K562 (cell line): ENCODE measurements around the gene LMO2. TPM values are rescaled to one million over a fixed set of nuclear protein-coding genes. Genes with fewer than 3 reads are reported as not detected.

ENCODE experiments used
- ATAC-seq: fragments of 200-7000 bp; cut with Tn5 transposase; 3 replicates; pipeline ENCODE4 v1.9.1; 2020; ENCODE audit warnings: moderate library complexity
- BruUV-seq: library from RNA; stranded (reverse); fragments of 400-500 nt; replicated peaks from 2 replicates; lab custom pipeline; 2021; lab: Mats Ljungman, UMichigan
- CTCF ChIA-PET: fragments of 300-600 bp; formaldehyde crosslinking; extraction: SDS; loops from one replicate; lab custom pipeline; 2021; ENCODE audit warnings: low intra/inter-chr PET ratio; lab: Yijun Ruan, JAX
- POLR2A ChIA-PET: fragments of 300-600, 350-650 bp; sonication (Branson Sonifier 250); formaldehyde crosslinking; extraction: SDS; loops from one replicate; lab custom pipeline; 2021; ENCODE audit warnings: antibody characterized with exemption, inconsistent platforms; lab: Yijun Ruan, JAX
- DNase-seq, 4 experiments: peaks; one replicate each; pipeline versions ENCODE4 v3.0.0 to v3.0.0-alpha.2; 2011 to 2018; ENCODE audit warnings: low spot score in 3 of 4, mixed read lengths in 3 of 4; ENCODE audit errors: extremely low read depth in 1 of 4
- FAIRE-seq: peaks from 2 replicates; lab custom pipeline; 2011; peaks lifted over from hg19 to GRCh38; lab: Jason Lieb, UNC
- H2AFZ ChIP-seq: 2 replicates; pipeline ENCODE4 v1.6.0; 2011; ENCODE audit warnings: low read depth, low read length, control low read depth, inconsistent platforms
- H3K27ac ChIP-seq: fragments of 200-600 bp; 3 replicates; pipeline ENCODE4 v1.8.0; 2011; ENCODE audit warnings: low read depth, mild to moderate bottlenecking, control low read depth, inconsistent platforms, low read length, moderate library complexity, mixed read lengths; ENCODE audit errors: extremely low read depth
- H3K27me3 ChIP-seq, 2 experiments: fragments of 300-600 bp in 1 of 2; 2 replicates in 1 of 2; 3 replicates in 1 of 2; pipeline versions ENCODE4 v1.6.0 to v1.8.0; 2011; ENCODE audit warnings: inconsistent platforms in 2 of 2, low read length in 2 of 2, mild to moderate bottlenecking in 1 of 2, mixed read lengths in 1 of 2, moderate library complexity in 1 of 2; ENCODE audit not compliant: control insufficient read depth in 2 of 2, insufficient read depth in 2 of 2
- H3K36me3 ChIP-seq: fragments of 300-600 bp; 3 replicates; pipeline ENCODE4 v1.8.0; 2011; ENCODE audit warnings: mild to moderate bottlenecking, low read length, inconsistent platforms; ENCODE audit not compliant: control insufficient read depth, insufficient read depth
- H3K4me1 ChIP-seq, 2 experiments: fragments of 200-600 bp in 1 of 2; replicated peaks in 1 of 2; 2 replicates in 1 of 2; 3 replicates in 1 of 2; pipeline versions ENCODE4 v1.5.1 to v1.8.0; 2011; ENCODE audit warnings: inconsistent platforms in 2 of 2, low read length in 2 of 2, mild to moderate bottlenecking in 1 of 2, mixed read lengths in 1 of 2, moderate library complexity in 1 of 2; ENCODE audit not compliant: control insufficient read depth in 2 of 2, insufficient read depth in 2 of 2
- H3K4me2 ChIP-seq: 2 replicates; pipeline ENCODE4 v1.6.1; 2011; ENCODE audit warnings: low read length, control low read depth, inconsistent platforms, mixed read lengths; ENCODE audit not compliant: insufficient read depth
- H3K4me3 ChIP-seq: fragments of 200-600 bp; sonication (generic), shearing (Covaris generic); 2 replicates; pipeline ENCODE4 v1.5.1; 2016; ENCODE audit warnings: control low read depth, inconsistent platforms
- H3K79me2 ChIP-seq: fragments of 200-600 bp; 3 replicates; pipeline ENCODE4 v1.8.0; 2011; ENCODE audit warnings: low read length, inconsistent platforms; ENCODE audit not compliant: control insufficient read depth, insufficient read depth
- H3K9ac ChIP-seq, 2 experiments: 2 replicates each; pipeline versions ENCODE4 v1.6.0 to v1.6.1; 2011; ENCODE audit warnings: low read depth in 2 of 2, low read length in 2 of 2, control low read depth in 1 of 2, inconsistent platforms in 1 of 2, mild to moderate bottlenecking in 1 of 2, mixed read lengths in 1 of 2; ENCODE audit not compliant: insufficient read depth in 1 of 2
- H3K9me1 ChIP-seq: one replicate; pipeline ENCODE4 v1.6.0; 2011; ENCODE audit warnings: inconsistent platforms, mild to moderate bottlenecking, low read length, moderate library complexity; ENCODE audit not compliant: control insufficient read depth, insufficient read depth
- H3K9me3 ChIP-seq: replicated peaks from 2 replicates; pipeline ENCODE4 v1.5.1; 2011; ENCODE audit warnings: low read depth, low read length, inconsistent platforms; ENCODE audit not compliant: control insufficient read depth, insufficient read depth
- H4K20me1 ChIP-seq: replicated peaks from 2 replicates; pipeline ENCODE4 v1.6.1; 2011; ENCODE audit warnings: low read length, inconsistent platforms, mixed read lengths; ENCODE audit not compliant: control insufficient read depth, insufficient read depth
- BACH1 ChIP-seq: fragments of 200-800 bp; sonication (Bioruptor generic); IDR thresholded peaks from 2 replicates; pipeline ENCODE4 v1.6.1; 2016; ENCODE audit warnings: missing genetic modification characterization, missing compliant biosample characterization
- FOSL1 ChIP-seq: fragments of 200-800 bp; sonication (Bioruptor generic); conservative IDR thresholded peaks from 2 replicates; pipeline ENCODE4 v1.6.1; 2016; ENCODE audit warnings: missing genetic modification characterization, missing compliant biosample characterization
- HIVEP1 ChIP-seq: fragments of 250-450 bp; sonication (Bioruptor Pico); IDR thresholded peaks from 2 replicates; pipeline ENCODE4 v1.4.0; 2020; ENCODE audit warnings: mild to moderate bottlenecking
- L3MBTL2 ChIP-seq: fragments of 450-650 bp; IDR thresholded peaks from 2 replicates; pipeline ENCODE4 v1.6.1; 2016; ENCODE audit warnings: mild to moderate bottlenecking, moderate library complexity
- MTA3 ChIP-seq: fragments of 450-650 bp; formaldehyde crosslinking; IDR thresholded peaks from 2 replicates; pipeline ENCODE4 v1.6.1; 2017; ENCODE audit warnings: mild to moderate bottlenecking, borderline replicate concordance
- NFXL1 ChIP-seq: fragments of 450-650 bp; formaldehyde crosslinking; IDR thresholded peaks from 2 replicates; pipeline ENCODE4 v1.4.0; 2021; ENCODE audit warnings: mild to moderate bottlenecking
- NR4A1 ChIP-seq, 2 experiments: fragments of 250-450 bp in 1 of 2; fragments of 450-650 bp in 1 of 2; sonication (Bioruptor Pico) in 1 of 2; IDR thresholded peaks; 2 replicates each; pipeline versions ENCODE4 v1.4.0 to v1.6.1; 2016 to 2020; ENCODE audit warnings: mild to moderate bottlenecking in 2 of 2, missing compliant biosample characterization in 1 of 2, missing genetic modification characterization in 1 of 2, moderate library complexity in 1 of 2
- RBBP5 ChIP-seq: fragments of 200-600 bp; sonication (generic); IDR thresholded peaks from 2 replicates; pipeline ENCODE4 v1.6.1; 2012; ENCODE audit warnings: borderline replicate concordance, mild to moderate bottlenecking, low read length, control low read depth, inconsistent platforms; ENCODE audit not compliant: insufficient read depth, poor library complexity, severe bottlenecking
- SMARCA5 ChIP-seq: fragments of 450-650 bp; IDR thresholded peaks from 2 replicates; pipeline ENCODE4 v1.6.1; 2016
- TAF1 ChIP-seq: IDR thresholded peaks from 2 replicates; pipeline ENCODE4 v1.6.1; 2011; ENCODE audit warnings: mild to moderate bottlenecking, low read length, moderate library complexity; ENCODE audit not compliant: insufficient read depth, control insufficient read depth, severe bottlenecking; ENCODE audit errors: extremely low read depth
- TEAD4 ChIP-seq, 2 experiments: sonication (generic) in 1 of 2; formaldehyde crosslinking in 1 of 2; IDR thresholded peaks; 2 replicates each; pipeline versions ENCODE4 v1.6.1 to v1.8.0; 2012 to 2022; ENCODE audit warnings: borderline replicate concordance in 1 of 2, inconsistent platforms in 1 of 2, low read length in 1 of 2, mild to moderate bottlenecking in 1 of 2, missing genetic modification reagents in 1 of 2
- ZBTB49 ChIP-seq: sonication (generic); formaldehyde crosslinking; IDR thresholded peaks from 2 replicates; pipeline ENCODE4 v1.8.0; 2022; ENCODE audit warnings: missing genetic modification reagents, mild to moderate bottlenecking, borderline replicate concordance
- ZNF134 ChIP-seq: fragments of 250-450 bp; sonication (Bioruptor Pico); conservative IDR thresholded peaks from 2 replicates; pipeline ENCODE4 v1.4.0; 2020
- ZNF165 ChIP-seq: fragments of 250-450 bp; sonication (Bioruptor Pico); IDR thresholded peaks from 2 replicates; pipeline ENCODE4 v1.4.0; 2020; ENCODE audit warnings: borderline replicate concordance
- ZNF212 ChIP-seq: fragments of 450-650 bp; formaldehyde crosslinking; IDR thresholded peaks from 2 replicates; pipeline ENCODE4 v1.4.0; 2020; ENCODE audit warnings: mild to moderate bottlenecking
- ZNF583 ChIP-seq: fragments of 250-450 bp; sonication (Bioruptor Pico); IDR thresholded peaks from 2 replicates; pipeline ENCODE4 v1.4.0; 2020
- WGBS: fragments of 100-300 bp; shearing (Covaris generic); methylation state at CpG from one replicate; pipeline ENCODE4 v1.1.6; 2016; ENCODE audit warnings: low coverage, mixed read lengths; ENCODE audit not compliant: insufficient coverage; ENCODE audit errors: missing lambda C conversion rate; 5-methylcytosine and 5-hydroxymethylcytosine counted together
- in situ Hi-C: fragments of 300-500 bp; cut with MboI; formaldehyde crosslinking; loops from 4 replicates; pipeline ENCODE4 v1.15.0; 2018; ENCODE audit warnings: inconsistent platforms, mixed read lengths
- intact Hi-C: fragments of 100-400 bp; cut with micrococcal nuclease; formaldehyde crosslinking; loops from 2 replicates; pipeline ENCODE4 v1.14.2; 2022
- polyA plus RNA-seq, 8 experiments: library from polyadenylated mRNA; depleted of rRNA in 4 of 8; stranded (reverse) in 5 of 8; unstranded in 3 of 8; fragments of >200 nt; fragmentation: Nextera tagmentation in 2 of 8; fragmentation: Illumina TruSeq in 1 of 8; extraction: Ambion mirVana in 2 of 8; extraction: Trizol in 1 of 8; gene quantifications; 2 replicates each; pipeline versions ENCODE4 v1.2.1 to v1.2.3, GENCODE V29; 2011 to 2014; ENCODE audit warnings: inconsistent platforms in 1 of 8, missing spikeins in 1 of 8
- total RNA-seq, 7 experiments: library from RNA; depleted of rRNA in 6 of 7; stranded (reverse); fragments of >200 nt in 6 of 7; fragmentation: Illumina TruSeq in 2 of 7; extraction: Trizol in 2 of 7; gene quantifications; 2 replicates each; pipeline versions ENCODE4 v1.2.1 to v1.2.3, GENCODE V29; 2011 to 2021; ENCODE audit warnings: low replicate concordance in 1 of 7
- TF ChIP-seq, protein P1 (sequence below): fragments of 450-650 bp; IDR thresholded peaks from 2 replicates; pipeline ENCODE4 v1.6.1; 2016; ENCODE audit warnings: antibody characterized with exemption

Gene LMO2
- total and polyA plus RNA-seq, 9 of the 15 experiments (the other 6 are each of a cell fraction or from before 2014, with no cell fraction given), result 6.9 to 126 (median 91.5) TPM

DNA sequence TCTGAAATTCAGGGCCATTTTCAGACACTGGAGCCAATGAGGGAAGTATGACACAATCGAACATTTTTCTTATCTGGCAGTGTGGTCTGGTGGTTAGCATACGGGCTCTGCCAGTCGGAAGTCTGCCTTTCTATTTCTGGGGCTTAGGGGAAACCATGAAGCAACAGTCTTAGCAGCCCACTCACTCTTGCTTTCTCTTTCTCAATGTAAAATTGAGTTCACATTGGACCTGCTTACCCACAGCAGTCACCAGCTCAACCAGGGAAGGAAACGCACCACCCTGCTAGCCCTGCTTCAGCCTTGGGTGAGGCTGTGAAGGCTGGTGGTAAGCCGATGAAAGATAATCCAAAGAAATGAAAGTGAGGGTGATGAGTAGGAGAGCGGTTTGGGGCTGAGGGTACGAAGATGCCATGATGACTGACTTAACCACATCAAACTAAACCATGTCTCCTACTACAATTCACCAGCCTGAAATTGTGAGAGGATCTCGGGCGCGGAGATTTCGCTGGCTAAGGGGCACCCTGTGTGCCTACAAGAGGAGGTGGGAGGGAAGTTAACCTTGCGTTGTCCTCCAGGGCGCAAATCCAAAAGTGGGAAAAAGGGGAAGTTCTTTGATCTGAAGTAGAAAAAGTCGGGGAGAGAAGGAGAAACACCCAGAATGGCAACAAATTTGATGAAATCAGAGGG lies 2.0 kb upstream of the LMO2 start:
- 25% methylated on average over 12 of the region's 14 CpGs for WGBS
- peak overlapping the region; percentile 94 for H3K4me2 ChIP-seq
- POLR2A ChIA-PET, result interaction anchor here (1.2 to 5.0 kb wide), 4 partner anchors 13 to 41 kb away, joined by 3 to 38 read pairs (median 7); no protein-coding TSS in a partner anchor
- TF ChIP-seq ZNF134 (CRISPR knock-in tag), result peak; percentile 19; the same call in 1 of the 2 replicates
- TF ChIP-seq BACH1 (tag), result peak; percentile 40; the same call in 1 of the 2 replicates
- no peak for TF ChIP-seq MTA3
- peak; percentile 24 for TF ChIP-seq RBBP5
- TF ChIP-seq TAF1, result peak; percentile 12
- TF ChIP-seq ZBTB49, result no peak
- TF ChIP-seq NFXL1 (CRISPR knock-in tag), result peak; percentile 35; the same call in 1 of the 2 replicates
- peak; percentile 81 for TF ChIP-seq ZNF583 (CRISPR knock-in tag)
- TF ChIP-seq, protein P1, sequence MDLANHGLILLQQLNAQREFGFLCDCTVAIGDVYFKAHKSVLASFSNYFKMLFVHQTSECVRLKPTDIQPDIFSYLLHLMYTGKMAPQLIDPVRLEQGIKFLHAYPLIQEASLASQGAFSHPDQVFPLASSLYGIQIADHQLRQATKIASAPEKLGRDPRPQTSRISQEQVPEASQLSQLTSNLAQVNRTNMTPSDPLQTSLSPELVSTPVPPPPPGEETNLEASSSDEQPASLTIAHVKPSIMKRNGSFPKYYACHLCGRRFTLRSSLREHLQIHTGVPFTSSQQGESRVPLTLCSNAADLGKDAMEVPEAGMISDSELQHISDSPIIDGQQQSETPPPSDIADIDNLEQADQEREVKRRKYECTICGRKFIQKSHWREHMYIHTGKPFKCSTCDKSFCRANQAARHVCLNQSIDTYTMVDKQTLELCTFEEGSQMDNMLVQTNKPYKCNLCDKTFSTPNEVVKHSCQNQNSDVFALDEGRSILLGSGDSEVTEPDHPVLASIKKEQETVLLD, result 0 out of 2 replicates have a peak, but pooled peaks have one; percentile 19
- 0 out of 2 replicates have a peak, but pooled peaks have one; percentile 16 for TF ChIP-seq ZNF212 (CRISPR knock-in tag)
- peak; percentile 67; the same call in 1 of the 2 replicates for TF ChIP-seq HIVEP1 (CRISPR knock-in tag)
- TF ChIP-seq FOSL1 (tag), result peak; percentile 42
- 0 out of 2 replicates have a peak, but pooled peaks have one; percentile 67 for TF ChIP-seq ZNF165 (CRISPR knock-in tag)
- TF ChIP-seq NR4A1 (CRISPR knock-in tag; IDR thresholded peaks at IDR 0.05), result 0 out of 2 replicates have a peak, but pooled peaks have one; percentile 59
- no peak; the same call in 1 of the 2 replicates for TF ChIP-seq NR4A1 (tag; IDR thresholded peaks at IDR 0.05)
- peak; percentile 50; the same call in 1 of the 2 replicates for TF ChIP-seq SMARCA5
- TF ChIP-seq TEAD4 (IDR thresholded peaks at IDR 0.05; ENCODE audit: low read length), result peak; percentile 26; the same call in 1 of the 2 replicates
- no peak for TF ChIP-seq TEAD4 (CRISPR knock-in tag; IDR thresholded peaks at IDR 0.05; ENCODE audit: borderline replicate concordance)
- TF ChIP-seq L3MBTL2, result peak; percentile 17

More for the DNA sequence above, 2.0 kb upstream of the LMO2 start:
- Histone ChIP-seq H3K36me3 (no peaks in the 10 kb centered on the region), H2AFZ (peak overlapping the region; percentile 63), H3K4me3 (no peak overlapping the region), H3K27ac (peak overlapping the region; percentile 76), H3K9me3 (no peaks in the 10 kb centered on the region), H3K79me2 (peaks cover 37% of the 10 kb centered on the region), H4K20me1 (no peaks in the 10 kb centered on the region), H3K27me3 (no peaks in the 10 kb centered on the region), H3K9me1 (no peaks in the 10 kb centered on the region), H3K4me1 (peaks cover 39 to 58% of the 10 kb centered on the region in 2 experiments), H3K9ac (peak overlapping the region; percentile 71 to 76; a peak in 3 of 4 replicates)
- in situ Hi-C loops, result no loop called here
- intact Hi-C loops, result loop anchor here (1.0 to 2.0 kb wide), 2 partner anchors 43 to 51 kb away; no protein-coding TSS in a partner anchor
- CTCF ChIA-PET, result no interaction called here
- no TSS peak for BruUV-seq
- ATAC-seq, result peak; percentile 3; the same call in 1 of the 3 replicates
- no peak for FAIRE-seq
- peak in 1 of 4 experiments; percentile 60 for DNase-seq
